Keratinocyte (primary cell): ENCODE results near the gene TBL1XR1. TPM values are rescaled to one million over a fixed set of nuclear protein-coding genes. Genes with fewer than 3 reads are reported as not detected.
A peak's percentile ranks its signal among the peaks of the same experiment; 100 is the strongest.

Experiments
- DNase-seq: peaks from one replicate; pipeline ENCODE4 v3.0.0-alpha.2; 2011; ENCODE audit warnings: low read depth, missing footprints, low spot score
- FAIRE-seq: peaks from 2 replicates; lab custom pipeline; 2011; peaks lifted over from hg19 to GRCh38; lab: Jason Lieb, UNC
- H2AFZ ChIP-seq: 2 replicates; pipeline ENCODE4 v1.6.0; 2012; ENCODE audit warnings: low read length, control low read depth, inconsistent platforms; ENCODE audit not compliant: control insufficient read depth
- H3K27ac ChIP-seq: 2 replicates; pipeline ENCODE4 v1.5.1; 2011; ENCODE audit warnings: low read length; ENCODE audit not compliant: control insufficient read depth, insufficient read depth
- H3K27me3 ChIP-seq: 3 replicates; pipeline ENCODE4 v1.6.0; 2011; ENCODE audit warnings: low read length; ENCODE audit not compliant: control insufficient read depth, insufficient read depth; ENCODE audit errors: extremely low read depth
- H3K36me3 ChIP-seq, 2 experiments: 2 replicates in 1 of 2; 3 replicates in 1 of 2; pipeline ENCODE4 v1.5.1; 2011; ENCODE audit warnings: low read length in 2 of 2, mild to moderate bottlenecking in 1 of 2; ENCODE audit not compliant: control insufficient read depth in 2 of 2, insufficient read depth in 2 of 2; ENCODE audit errors: extremely low read depth in 1 of 2
- H3K4me1 ChIP-seq: 3 replicates; pipeline ENCODE4 v1.5.1; 2011; ENCODE audit warnings: low read length; ENCODE audit not compliant: control insufficient read depth, insufficient read depth; ENCODE audit errors: extremely low read depth
- H3K4me2 ChIP-seq: 3 replicates; pipeline ENCODE4 v1.6.0; 2011; ENCODE audit warnings: low read depth, low read length; ENCODE audit not compliant: control insufficient read depth, insufficient read depth; ENCODE audit errors: extremely low read depth
- H3K4me3 ChIP-seq, 3 experiments: fragments of 200-600 bp in 1 of 3; sonication (generic) in 1 of 3; 2 replicates in 2 of 3; 3 replicates in 1 of 3; pipeline ENCODE4 v1.5.1; 2011 to 2016; ENCODE audit warnings: low read length in 3 of 3, mild to moderate bottlenecking in 3 of 3, control low read depth in 2 of 3, inconsistent platforms in 1 of 3, low read depth in 1 of 3, mixed read lengths in 1 of 3, mixed run types in 1 of 3, moderate library complexity in 1 of 3; ENCODE audit not compliant: control insufficient read depth in 2 of 3, insufficient read depth in 2 of 3; ENCODE audit errors: extremely low read depth in 1 of 3
- H3K79me2 ChIP-seq: 2 replicates; pipeline ENCODE4 v1.6.0; 2012; ENCODE audit warnings: low read length; ENCODE audit not compliant: control insufficient read depth, insufficient read depth
- H3K9ac ChIP-seq: 3 replicates; pipeline ENCODE4 v1.6.0; 2011; ENCODE audit warnings: low read length; ENCODE audit not compliant: control insufficient read depth, insufficient read depth; ENCODE audit errors: extremely low read depth
- H3K9me1 ChIP-seq: 3 replicates; pipeline ENCODE4 v1.6.0; 2011; ENCODE audit warnings: low read length; ENCODE audit not compliant: control insufficient read depth, insufficient read depth; ENCODE audit errors: extremely low read depth
- H3K9me3 ChIP-seq: 2 replicates; pipeline ENCODE4 v1.5.1; 2012; ENCODE audit warnings: low read depth, low read length; ENCODE audit not compliant: control insufficient read depth
- H4K20me1 ChIP-seq: 3 replicates; pipeline ENCODE4 v1.6.0; 2011; ENCODE audit warnings: low read length; ENCODE audit not compliant: control insufficient read depth, insufficient read depth; ENCODE audit errors: extremely low read depth
- CTCF ChIP-seq, 3 experiments: IDR thresholded peaks in 1 of 3; conservative IDR thresholded peaks in 1 of 3; optimal IDR thresholded peaks in 1 of 3; 2 replicates in 2 of 3; 3 replicates in 1 of 3; pipeline versions ENCODE3 to v1.5.1; 2011; ENCODE audit warnings: low read length in 3 of 3, mild to moderate bottlenecking in 3 of 3, moderate library complexity in 2 of 3, control low read depth in 1 of 3, inconsistent platforms in 1 of 3; ENCODE audit not compliant: insufficient read depth in 2 of 3; ENCODE audit errors: extremely low read depth in 1 of 3
- EZH2 ChIP-seq: IDR thresholded peaks from one replicate; pipeline ENCODE4 v1.6.1; 2012; ENCODE audit warnings: inconsistent platforms, mild to moderate bottlenecking, low read length, moderate library complexity
- dilution Hi-C: fragments of 300-500 bp; cut with MboI; formaldehyde crosslinking; loops from one replicate; pipeline ENCODE4 v1.7.0; 2020; ENCODE audit warnings: low sequenced_read_pairs; ENCODE audit not compliant: extremely low pct_ligation_motif_present
- polyA plus RNA-seq, 5 experiments: library from polyadenylated mRNA; depleted of rRNA in 3 of 5; stranded (reverse) in 3 of 5; stranded (forward) in 1 of 5; unstranded in 1 of 5; fragments of >200 nt; gene quantifications; 1 replicate in 1 of 5; 2 replicates in 3 of 5; 3 replicates in 1 of 5; pipeline versions ENCODE4 v1.2.1 to v1.2.3, GENCODE V29; 2011 to 2012; ENCODE audit warnings: missing spikeins in 2 of 5, low read depth in 1 of 5, low replicate concordance in 1 of 5

Gene TBL1XR1
- polyA plus RNA-seq, 1 donor (not counting 4 experiments of a cell fraction or from before 2014, with no cell fraction given) = 169 TPM

- H3K4me3 ChIP-seq = no peak overlapping the region
- TF ChIP-seq EZH2 (no peak), CTCF (optimal IDR thresholded peaks at IDR 0.05 in 1 of 3, IDR thresholded peaks at IDR 0.05 in 1 of 3, conservative IDR thresholded peaks at IDR 0.05 in 1 of 3; ENCODE audit: extremely low read depth in 1 of 3, insufficient read depth in 2 of 3, low read length in 3 of 3) (no peak)
- FAIRE-seq (no peak), DNase-seq (no peak)
- dilution Hi-C loops = no loop called here
- H3K36me3 ChIP-seq = peaks cover 14 to 17% of the 10 kb centered on the region in 2 experiments
- no peaks in the 10 kb centered on the region for H3K4me1 ChIP-seq
- H2AFZ ChIP-seq = no peak overlapping the region
- H3K9me3 ChIP-seq = no peaks in the 10 kb centered on the region
- H3K4me2 ChIP-seq = no peak overlapping the region
- no peak overlapping the region for H3K9ac ChIP-seq
- H4K20me1 ChIP-seq = no peaks in the 10 kb centered on the region
- peak overlapping the region; percentile 40 for H3K27ac ChIP-seq
- H3K9me1 ChIP-seq = no peaks in the 10 kb centered on the region
- peaks cover 21% of the 10 kb centered on the region for H3K79me2 ChIP-seq
- H3K27me3 ChIP-seq = no peaks in the 10 kb centered on the region
Measured at GRCh38 chr3:177051411-177051810, 145.9 kb downstream of the TBL1XR1 start.

GRCh38 chr3:177050501-177051237 lies 146.6 kb downstream of the TBL1XR1 start:
- H3K27me3 ChIP-seq = no peaks in the 10 kb centered on the region
- no peak overlapping the region for H3K9ac ChIP-seq
- DNase-seq = no peak
- H4K20me1 ChIP-seq = no peaks in the 10 kb centered on the region
- H3K27ac ChIP-seq = peak overlapping the region; percentile 40
- H3K9me1 ChIP-seq = no peaks in the 10 kb centered on the region
- no peak overlapping the region for H2AFZ ChIP-seq
- no peak overlapping the region for H3K4me2 ChIP-seq
- peak in 2 of 3 experiments; percentile 4 to 42 for TF ChIP-seq CTCF (optimal IDR thresholded peaks at IDR 0.05 in 1 of 3, IDR thresholded peaks at IDR 0.05 in 1 of 3, conservative IDR thresholded peaks at IDR 0.05 in 1 of 3; ENCODE audit: extremely low read depth in 1 of 3, insufficient read depth in 2 of 3, low read length in 3 of 3)
- no peak for TF ChIP-seq EZH2
- peaks cover 15 to 17% of the 10 kb centered on the region in 2 experiments for H3K36me3 ChIP-seq
- no peak for FAIRE-seq
- H3K4me1 ChIP-seq = no peaks in the 10 kb centered on the region
- dilution Hi-C loops = no loop called here
- no peaks in the 10 kb centered on the region for H3K9me3 ChIP-seq
- peaks cover 16% of the 10 kb centered on the region for H3K79me2 ChIP-seq
- no peak overlapping the region for H3K4me3 ChIP-seq
